Mesenchymal stem cell (in vitro differentiated cells and primary cell): Measurements from ENCODE around the gene MFSD1.
A peak's percentile ranks its signal among the peaks of the same experiment; 100 is the strongest.
"Not testable (repeated sequence)": the region's sequence is repeated elsewhere in the genome, so short reads cannot be mapped to it uniquely, and the experiment has no call there.

Experiments
- DNase-seq: peaks from one replicate; pipeline ENCODE4 v3.0.0-alpha.2; 2013
- H2AFZ ChIP-seq: one replicate; pipeline ENCODE4 v1.6.1; 2013; ENCODE audit warnings: low read depth, mild to moderate bottlenecking, control low read depth, inconsistent platforms, low read length, moderate library complexity
- H2AK5ac ChIP-seq: 2 replicates; pipeline ENCODE4 v1.6.1; 2013; ENCODE audit warnings: low read length, moderate library complexity, mild to moderate bottlenecking, inconsistent platforms; ENCODE audit not compliant: severe bottlenecking
- H2BK120ac ChIP-seq: one replicate; pipeline ENCODE4 v1.6.1; 2013; ENCODE audit warnings: low read depth, mild to moderate bottlenecking, inconsistent platforms, low read length, moderate library complexity
- H2BK12ac ChIP-seq, 2 experiments: one replicate each; pipeline ENCODE4 v1.6.1; 2013; ENCODE audit warnings: inconsistent platforms in 2 of 2, low read length in 2 of 2, mild to moderate bottlenecking in 2 of 2, moderate library complexity in 2 of 2, control low read depth in 1 of 2
- H2BK15ac ChIP-seq: one replicate; pipeline ENCODE4 v1.6.1; 2013; ENCODE audit warnings: mild to moderate bottlenecking, low read depth, inconsistent platforms; ENCODE audit not compliant: poor library complexity, severe bottlenecking
- H2BK5ac ChIP-seq: 2 replicates; pipeline ENCODE4 v1.6.1; 2013; ENCODE audit warnings: low read depth, mild to moderate bottlenecking, low read length, control low read depth, inconsistent platforms; ENCODE audit not compliant: poor library complexity, severe bottlenecking
- H3K14ac ChIP-seq, 2 experiments: one replicate each; pipeline ENCODE4 v1.6.1; 2013; ENCODE audit warnings: inconsistent platforms in 2 of 2, low read length in 2 of 2, control low read depth in 1 of 2, mild to moderate bottlenecking in 1 of 2, moderate library complexity in 1 of 2
- H3K18ac ChIP-seq, 2 experiments: one replicate each; pipeline ENCODE4 v1.6.1; 2013; ENCODE audit warnings: inconsistent platforms in 2 of 2, low read length in 2 of 2, control low read depth in 1 of 2, low read depth in 1 of 2, mild to moderate bottlenecking in 1 of 2
- H3K23ac ChIP-seq, 2 experiments: one replicate each; pipeline ENCODE4 v1.6.1; 2013; ENCODE audit warnings: inconsistent platforms in 2 of 2, low read length in 2 of 2, mild to moderate bottlenecking in 2 of 2, moderate library complexity in 2 of 2, control low read depth in 1 of 2
- H3K27ac ChIP-seq: 2 replicates; pipeline ENCODE4 v1.5.1; 2013; ENCODE audit warnings: mild to moderate bottlenecking, moderate library complexity, low read length, control low read depth, inconsistent platforms; ENCODE audit not compliant: poor library complexity, severe bottlenecking
- H3K27me3 ChIP-seq, 2 experiments: 2 replicates each; pipeline versions ENCODE4 v1.6.1 to v1.7.0; 2013; ENCODE audit warnings: low read length in 2 of 2, mild to moderate bottlenecking in 2 of 2, moderate library complexity in 2 of 2, control low read depth in 1 of 2, inconsistent platforms in 1 of 2; ENCODE audit not compliant: control insufficient read depth in 1 of 2, insufficient read depth in 1 of 2
- H3K36me3 ChIP-seq, 2 experiments: 2 replicates each; pipeline versions ENCODE4 v1.6.1 to v1.7.0; 2013; ENCODE audit warnings: low read length in 2 of 2, control low read depth in 1 of 2, inconsistent platforms in 1 of 2, low read depth in 1 of 2, mild to moderate bottlenecking in 1 of 2; ENCODE audit not compliant: insufficient read depth in 2 of 2, control insufficient read depth in 1 of 2
- H3K4ac ChIP-seq, 2 experiments: one replicate each; pipeline ENCODE4 v1.6.1; 2013; ENCODE audit warnings: inconsistent platforms in 2 of 2, low read length in 2 of 2, mild to moderate bottlenecking in 2 of 2, moderate library complexity in 2 of 2, control low read depth in 1 of 2, low read depth in 1 of 2
- H3K4me1 ChIP-seq: 2 replicates; pipeline ENCODE4 v1.6.1; 2013; ENCODE audit warnings: low read depth, low read length, control low read depth; ENCODE audit not compliant: control insufficient read depth, insufficient read depth
- H3K4me2 ChIP-seq: 2 replicates; pipeline ENCODE4 v1.6.1; 2013; ENCODE audit warnings: low read length, mild to moderate bottlenecking, inconsistent platforms; ENCODE audit not compliant: poor library complexity, severe bottlenecking
- H3K4me3 ChIP-seq, 2 experiments: 2 replicates each; pipeline versions ENCODE4 v1.5.1 to v1.7.0; 2013; ENCODE audit warnings: low read length in 2 of 2, mild to moderate bottlenecking in 2 of 2, control low read depth in 1 of 2, low read depth in 1 of 2; ENCODE audit not compliant: insufficient read depth in 1 of 2
- H3K79me1 ChIP-seq: replicated peaks from 2 replicates; pipeline ENCODE4 v1.6.1; 2013; ENCODE audit warnings: mild to moderate bottlenecking, control low read depth, low read length, inconsistent platforms; ENCODE audit not compliant: poor library complexity, severe bottlenecking
- H3K9ac ChIP-seq: 2 replicates; pipeline ENCODE4 v1.7.0; 2013; ENCODE audit warnings: mild to moderate bottlenecking, low read length, moderate library complexity
- H3K9me3 ChIP-seq: 2 replicates; pipeline ENCODE4 v1.7.0; 2013; ENCODE audit warnings: mild to moderate bottlenecking, low read length; ENCODE audit not compliant: control insufficient read depth
- H4K8ac ChIP-seq: one replicate; pipeline ENCODE4 v1.6.1; 2013; ENCODE audit warnings: inconsistent platforms, mild to moderate bottlenecking, low read length, moderate library complexity
- H4K91ac ChIP-seq: one replicate; pipeline ENCODE4 v1.6.1; 2013; ENCODE audit warnings: mild to moderate bottlenecking, low read length, inconsistent platforms
- WGBS: methylation state at CpG from one replicate; pipeline ENCODE4 v1.1.7; 2013; ENCODE audit warnings: mixed read lengths; 5-methylcytosine and 5-hydroxymethylcytosine counted together

Gene MFSD1

GRCh38 chr3:158789592-158789991, 12.3 kb upstream of the MFSD1 start:
- H3K27me3 ChIP-seq: no peaks in the 10 kb centered on the region
- H3K9me3 ChIP-seq: peaks cover 5% of the 10 kb centered on the region
- no peak overlapping the region for H2AK5ac ChIP-seq
- no peak overlapping the region for H3K14ac ChIP-seq
- H3K27ac ChIP-seq: no peak overlapping the region
- no peak overlapping the region for H2BK5ac ChIP-seq
- WGBS: no CpG with 5 or more reads among the region's 1 CpG
- H4K8ac ChIP-seq: no peak overlapping the region
- H3K4me2 ChIP-seq: no peak overlapping the region
- no peaks in the 10 kb centered on the region for H3K79me1 ChIP-seq
- no peak overlapping the region for H3K18ac ChIP-seq
- H3K4ac ChIP-seq: no peak overlapping the region
- no peak overlapping the region for H2AFZ ChIP-seq
- no peak overlapping the region for H2BK120ac ChIP-seq
- H2BK15ac ChIP-seq: no peak overlapping the region
- no peaks in the 10 kb centered on the region for H3K36me3 ChIP-seq
- no peak overlapping the region for H3K4me3 ChIP-seq
- H3K9ac ChIP-seq: peak overlapping the region; percentile 65
- H3K23ac ChIP-seq: no peak overlapping the region
- H4K91ac ChIP-seq: no peak overlapping the region
- DNase-seq: peak; percentile 64
- H3K4me1 ChIP-seq: no peaks in the 10 kb centered on the region
- H2BK12ac ChIP-seq: no peak overlapping the region

GRCh38 chr3:158790901-158791589, 10.8 kb upstream of the MFSD1 start:
- H3K27ac ChIP-seq: no peak overlapping the region
- no peak overlapping the region for H4K91ac ChIP-seq
- no peak overlapping the region for H2AK5ac ChIP-seq
- no peak overlapping the region for H2BK15ac ChIP-seq
- H3K4ac ChIP-seq: no peak overlapping the region
- no peaks in the 10 kb centered on the region for H3K79me1 ChIP-seq
- peak overlapping the region in 1 of 2 experiments; percentile 46 for H3K4me3 ChIP-seq
- H3K27me3 ChIP-seq: no peaks in the 10 kb centered on the region
- H3K36me3 ChIP-seq: no peaks in the 10 kb centered on the region
- no peak overlapping the region for H3K4me2 ChIP-seq
- H4K8ac ChIP-seq: no peak overlapping the region
- no peak overlapping the region for H2BK5ac ChIP-seq
- DNase-seq: peak; percentile 78
- no peak overlapping the region for H2BK12ac ChIP-seq
- H2AFZ ChIP-seq: no peak overlapping the region
- no peaks in the 10 kb centered on the region for H3K4me1 ChIP-seq
- H3K14ac ChIP-seq: no peak overlapping the region
- WGBS: 25% methylated on average over 8 of the region's 11 CpGs
- no peak overlapping the region for H2BK120ac ChIP-seq
- peak overlapping the region; percentile 75 for H3K9ac ChIP-seq
- peaks cover 2% of the 10 kb centered on the region for H3K9me3 ChIP-seq
- no peak overlapping the region for H3K18ac ChIP-seq
- no peak overlapping the region for H3K23ac ChIP-seq

DNA sequence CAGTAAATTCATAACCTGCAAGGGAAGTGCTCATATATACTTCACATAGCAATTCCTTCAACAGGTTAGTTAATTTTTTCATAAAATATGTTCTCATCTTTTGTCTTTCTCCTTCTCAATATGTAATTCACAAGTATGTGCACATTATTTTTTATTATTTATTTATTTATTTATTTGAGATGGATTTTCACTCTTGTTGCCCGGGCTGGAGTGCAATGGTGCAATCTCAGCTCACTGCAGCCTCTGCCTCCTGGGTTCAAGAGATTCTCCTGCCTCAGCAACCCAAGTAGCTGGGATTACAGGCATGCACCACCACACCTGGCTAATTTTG, 10.3 kb upstream of the MFSD1 start:
- H3K18ac ChIP-seq, H3K4me1 ChIP-seq, H4K91ac ChIP-seq, H3K14ac ChIP-seq, H2AFZ ChIP-seq, H2BK120ac ChIP-seq, H3K23ac ChIP-seq, H3K79me1 ChIP-seq, H2AK5ac ChIP-seq, H3K27ac ChIP-seq, H3K4me2 ChIP-seq, H4K8ac ChIP-seq, H2BK12ac ChIP-seq, H3K36me3 ChIP-seq, DNase-seq, H3K4ac ChIP-seq, H3K9me3 ChIP-seq, H2BK15ac ChIP-seq, H3K27me3 ChIP-seq, H2BK5ac ChIP-seq, H3K4me3 ChIP-seq: not testable (repeated sequence)
- peak overlapping the region; percentile 75 for H3K9ac ChIP-seq
- WGBS: no CpG with 5 or more reads among the region's 1 CpG

- peak; percentile 87 for DNase-seq
- no peak overlapping the region for H3K14ac ChIP-seq
- H4K91ac ChIP-seq: no peak overlapping the region
- H3K4me2 ChIP-seq: no peak overlapping the region
- no peaks in the 10 kb centered on the region for H3K4me1 ChIP-seq
- no peak overlapping the region for H3K23ac ChIP-seq
- H3K4ac ChIP-seq: no peak overlapping the region
- WGBS: 64% methylated on average over 7 of the region's 8 CpGs
- no peaks in the 10 kb centered on the region for H3K79me1 ChIP-seq
- peak overlapping the region; percentile 66 for H3K9ac ChIP-seq
- H3K9me3 ChIP-seq: no peaks in the 10 kb centered on the region
- H3K27ac ChIP-seq: no peak overlapping the region
- no peak overlapping the region for H2BK5ac ChIP-seq
- H3K36me3 ChIP-seq: no peaks in the 10 kb centered on the region
- H3K18ac ChIP-seq: no peak overlapping the region
- no peak overlapping the region for H2AK5ac ChIP-seq
- no peak overlapping the region for H4K8ac ChIP-seq
- H3K27me3 ChIP-seq: no peaks in the 10 kb centered on the region
- H2AFZ ChIP-seq: no peak overlapping the region
- no peak overlapping the region for H2BK120ac ChIP-seq
- H2BK15ac ChIP-seq: no peak overlapping the region
- no peak overlapping the region for H3K4me3 ChIP-seq
- no peak overlapping the region for H2BK12ac ChIP-seq
Measured at GRCh38 chr3:158792709-158793108, 9.1 kb upstream of the MFSD1 start.
